HepG2 (cell line): ENCODE data around the gene NDRG2. TPM values are rescaled to one million over a fixed set of nuclear protein-coding genes. Genes with fewer than 3 reads are reported as not detected.
A peak's percentile ranks its signal among the peaks of the same experiment; 100 is the strongest.

Experiments
- ARID5B ChIP-seq: IDR thresholded peaks from 2 replicates; pipeline ENCODE4 v1.4.0; 2020; ENCODE audit warnings: mild to moderate bottlenecking, missing genetic modification reagents
- GABPA ChIP-seq, 2 experiments: IDR thresholded peaks; 2 replicates each; pipeline ENCODE4 v1.6.1; 2011 to 2016; ENCODE audit warnings: low read depth in 2 of 2, low read length in 1 of 2, missing biosample characterization in 1 of 2, missing genetic modification characterization in 1 of 2
- NR2F6 ChIP-seq, 2 experiments: IDR thresholded peaks; 2 replicates each; pipeline ENCODE4 v1.6.1; 2016; ENCODE audit warnings: antibody characterized with exemption in 1 of 2, mild to moderate bottlenecking in 1 of 2
- TBX2 ChIP-seq: sonication (generic); formaldehyde crosslinking; IDR thresholded peaks from 2 replicates; pipeline ENCODE4 v1.5.0; 2020; ENCODE audit warnings: missing genetic modification reagents, mild to moderate bottlenecking, borderline replicate concordance
- TEF ChIP-seq: sonication (generic); formaldehyde crosslinking; IDR thresholded peaks from 2 replicates; pipeline ENCODE4 v1.5.0; 2020; ENCODE audit warnings: missing genetic modification reagents
- TFE3 ChIP-seq: IDR thresholded peaks from 2 replicates; pipeline ENCODE4 v1.6.1; 2016
- THRA ChIP-seq: sonication (generic); formaldehyde crosslinking; IDR thresholded peaks from 2 replicates; pipeline ENCODE4 v1.4.0; 2020; ENCODE audit warnings: missing genetic modification reagents, borderline replicate concordance
- ZFP91 ChIP-seq: sonication (generic); formaldehyde crosslinking; IDR thresholded peaks from 2 replicates; pipeline ENCODE4 v1.9.0; 2022; ENCODE audit warnings: missing genetic modification reagents, mild to moderate bottlenecking, borderline replicate concordance
- ZNF674 ChIP-seq: sonication (generic); formaldehyde crosslinking; IDR thresholded peaks from 2 replicates; pipeline ENCODE4 v1.5.0; 2020; ENCODE audit warnings: low read depth, mild to moderate bottlenecking, missing genetic modification reagents
- ZNF782 ChIP-seq: sonication (generic); formaldehyde crosslinking; IDR thresholded peaks from 2 replicates; pipeline ENCODE4 v1.4.0; 2020; ENCODE audit warnings: missing genetic modification reagents, mild to moderate bottlenecking, borderline replicate concordance
- ZNF788 ChIP-seq: sonication (generic); formaldehyde crosslinking; IDR thresholded peaks from 2 replicates; pipeline ENCODE4 v1.5.0; 2020; ENCODE audit warnings: mild to moderate bottlenecking, missing genetic modification reagents, borderline replicate concordance
- ZNF792 ChIP-seq: IDR thresholded peaks from 2 replicates; pipeline ENCODE4 v1.6.1; 2016
- ZSCAN29 ChIP-seq: sonication (generic); formaldehyde crosslinking; conservative IDR thresholded peaks from 2 replicates; pipeline ENCODE4 v1.4.0; 2020; ENCODE audit warnings: mild to moderate bottlenecking, missing genetic modification reagents
- polyA plus RNA-seq, 8 experiments: library from polyadenylated mRNA; depleted of rRNA in 3 of 8; stranded (reverse) in 7 of 8; unstranded in 1 of 8; fragments of >200 nt; fragmentation: Illumina TruSeq in 4 of 8; extraction: Trizol in 4 of 8; gene quantifications; 2 replicates each; pipeline versions ENCODE4 v1.2.1 to v1.2.3, GENCODE V29; 2011 to 2016; ENCODE audit warnings: low read depth in 4 of 8, missing spikeins in 1 of 8, mixed read lengths in 1 of 8; ENCODE audit not compliant: insufficient read depth in 1 of 8
- total RNA-seq, 5 experiments: library from RNA; depleted of rRNA; stranded (reverse); fragments of >200 nt; fragmentation: Illumina TruSeq; extraction: Trizol; gene quantifications; 2 replicates each; pipeline ENCODE4 v1.2.3, GENCODE V29; 2016; ENCODE audit warnings: low read depth in 1 of 5

Gene NDRG2
- total and polyA plus RNA-seq, 2 of the 13 experiments (the other 11 are each of a cell fraction or from before 2014, with no cell fraction given), result 27.2 to 189 TPM

- no peak for TF ChIP-seq ZNF674 (CRISPR knock-in tag)
- no peak for TF ChIP-seq TEF (CRISPR knock-in tag)
- TF ChIP-seq ZSCAN29 (CRISPR knock-in tag), result no peak
- TF ChIP-seq THRA (CRISPR knock-in tag), result peak; percentile 30; the same call in 1 of the 2 replicates
- TF ChIP-seq ZNF792 (CRISPR knock-in tag), result peak; percentile 48; the same call in 1 of the 2 replicates
- peak; percentile 66 for TF ChIP-seq ARID5B (CRISPR knock-in tag)
- TF ChIP-seq TFE3 (CRISPR knock-in tag), result no peak
- peak; percentile 43; the same call in 1 of the 2 replicates for TF ChIP-seq TBX2 (CRISPR knock-in tag)
- TF ChIP-seq ZFP91, result peak; percentile 54; the same call in 1 of the 2 replicates
- TF ChIP-seq GABPA (IDR thresholded peaks at IDR 0.05; ENCODE audit: low read depth, low read length), result no peak
- TF ChIP-seq GABPA (CRISPR knock-in tag; IDR thresholded peaks at IDR 0.05; ENCODE audit: low read depth), result no peak
- TF ChIP-seq ZNF788 (CRISPR knock-in tag), result peak; percentile 32; the same call in 1 of the 2 replicates
- peak; percentile 23; the same call in 1 of the 2 replicates for TF ChIP-seq NR2F6 (IDR thresholded peaks at IDR 0.05)
- TF ChIP-seq NR2F6 (CRISPR knock-in tag; IDR thresholded peaks at IDR 0.05), result peak; percentile 16; the same call in 1 of the 2 replicates
- 0 out of 2 replicates have a peak, but pooled peaks have one; percentile 32 for TF ChIP-seq ZNF782 (CRISPR knock-in tag)
Measured at GRCh38 chr14:21038441-21039422, 13.9 kb upstream of the NDRG2 start (continued).
